ENCODE results near the gene ARHGAP6. TPM values are rescaled to one million over a fixed set of nuclear protein-coding genes. Genes with fewer than 3 reads are reported as not detected.

The ARHGAP6 gene
- total RNA-seq, 1 experiment from 2014 or later, result 0.07 TPM

GRCh38 chrX:11439846-11440245 is 225.9 kb downstream of the ARHGAP6 start:
- Histone ChIP-seq H3K14ac (ENCODE audit: insufficient read depth, low read length) (no peak overlapping the region), H3K4me2 (ENCODE audit: insufficient read depth, insufficient read length, low read length) (no peak overlapping the region), H2BK12ac (ENCODE audit: insufficient read length, low read depth, low read length) (no peak overlapping the region), H2BK20ac (ENCODE audit: low read depth, low read length, poor library complexity, severe bottlenecking) (no peak overlapping the region), H4K20me1 (ENCODE audit: control insufficient read depth, insufficient read depth, insufficient read length) (no peaks in the 10 kb centered on the region), H2BK5ac (ENCODE audit: insufficient read length, low read length) (no peak overlapping the region), H3K56ac (ENCODE audit: insufficient read length, low read depth, low read length) (no peak overlapping the region), H2BK15ac (ENCODE audit: low read depth, low read length) (no peak overlapping the region), H3K18ac (ENCODE audit: insufficient read length, low read depth, low read length) (no peak overlapping the region), H4K5ac (ENCODE audit: insufficient read length, low read depth, low read length) (no peak overlapping the region), H3T11ph (ENCODE audit: low read length) (no peak overlapping the region), H3K79me2 (ENCODE audit: insufficient read depth, low read length) (no peaks in the 10 kb centered on the region), H2AK5ac (ENCODE audit: insufficient read length, low read length) (no peak overlapping the region), H3K79me1 (ENCODE audit: insufficient read depth, low read depth, low read length, poor library complexity, severe bottlenecking) (no peaks in the 10 kb centered on the region), H3K9me3 (ENCODE audit: control insufficient read depth, low read depth, low read length) (no peaks in the 10 kb centered on the region), H2AFZ (ENCODE audit: low read length) (no peak overlapping the region), H3K23ac (ENCODE audit: insufficient read length, low read depth, low read length) (no peak overlapping the region), H2BK120ac (ENCODE audit: low read depth, low read length, poor library complexity, severe bottlenecking) (no peak overlapping the region), H3K4me1 (ENCODE audit: insufficient read depth, low read length) (no peaks in the 10 kb centered on the region), H3K23me2 (ENCODE audit: insufficient read length, low read depth, low read length, poor library complexity, severe bottlenecking) (no peaks in the 10 kb centered on the region), H3K9ac (ENCODE audit: extremely low read depth, insufficient read length, low read length) (no peak overlapping the region), H3K27ac (ENCODE audit: insufficient read length, low read depth, low read length) (no peak overlapping the region), H4K91ac (ENCODE audit: insufficient read length, low read depth, low read length) (no peak overlapping the region), H4K8ac (replicated peaks; ENCODE audit: insufficient read length, low read depth, low read length) (no peak overlapping the region), H3K27me3 (ENCODE audit: insufficient read depth, low read length) (no peaks in the 10 kb centered on the region), H3K4ac (ENCODE audit: low read depth, low read length) (no peak overlapping the region)
- Mint-ChIP-seq H3K4me1 (peaks cover 5 to 8% of the 10 kb centered on the region in 2 experiments; a peak in 3 of 4 replicates), H3K27me3 (ENCODE audit: low read depth) (no peaks in the 10 kb centered on the region; the same call in 1 of the 2 replicates), H3K27ac (no peak overlapping the region), H3K4me3 (no peak overlapping the region), H3K36me3 (ENCODE audit: insufficient read depth in 1 of 3, low read depth in 3 of 3) (peaks cover 0 to 3% (median 0%) of the 10 kb centered on the region in 3 experiments; a peak in 3 of 7 replicates), H3K9me3 (peaks cover 49 to 63% of the 10 kb centered on the region in 2 experiments)
- TF ChIP-seq, protein P1, sequence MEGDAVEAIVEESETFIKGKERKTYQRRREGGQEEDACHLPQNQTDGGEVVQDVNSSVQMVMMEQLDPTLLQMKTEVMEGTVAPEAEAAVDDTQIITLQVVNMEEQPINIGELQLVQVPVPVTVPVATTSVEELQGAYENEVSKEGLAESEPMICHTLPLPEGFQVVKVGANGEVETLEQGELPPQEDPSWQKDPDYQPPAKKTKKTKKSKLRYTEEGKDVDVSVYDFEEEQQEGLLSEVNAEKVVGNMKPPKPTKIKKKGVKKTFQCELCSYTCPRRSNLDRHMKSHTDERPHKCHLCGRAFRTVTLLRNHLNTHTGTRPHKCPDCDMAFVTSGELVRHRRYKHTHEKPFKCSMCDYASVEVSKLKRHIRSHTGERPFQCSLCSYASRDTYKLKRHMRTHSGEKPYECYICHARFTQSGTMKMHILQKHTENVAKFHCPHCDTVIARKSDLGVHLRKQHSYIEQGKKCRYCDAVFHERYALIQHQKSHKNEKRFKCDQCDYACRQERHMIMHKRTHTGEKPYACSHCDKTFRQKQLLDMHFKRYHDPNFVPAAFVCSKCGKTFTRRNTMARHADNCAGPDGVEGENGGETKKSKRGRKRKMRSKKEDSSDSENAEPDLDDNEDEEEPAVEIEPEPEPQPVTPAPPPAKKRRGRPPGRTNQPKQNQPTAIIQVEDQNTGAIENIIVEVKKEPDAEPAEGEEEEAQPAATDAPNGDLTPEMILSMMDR (conservative IDR thresholded peaks at IDR 0.05), result no peak
- no peak for DNase-seq
- no CpG with 5 or more reads among the region's 2 CpGs for WGBS (ENCODE audit: extremely low coverage, insufficient read length, low lambda C conversion rate)

Data from H9 (cell line).